HG02678 (cell line): ENCODE results near the gene KAT2B.
"Not testable (repeated sequence)": the region's sequence is repeated elsewhere in the genome, so short reads cannot be mapped to it uniquely, and the experiment has no call there.

Experiments used
- ATAC-seq: cut with Tn5 transposase; IDR thresholded peaks from one replicate; pipeline ENCODE4 v1.9.1; 2021; ENCODE audit warnings: mild to moderate bottlenecking, moderate library complexity; ENCODE audit not compliant: unreplicated experiment

Gene KAT2B

DNA sequence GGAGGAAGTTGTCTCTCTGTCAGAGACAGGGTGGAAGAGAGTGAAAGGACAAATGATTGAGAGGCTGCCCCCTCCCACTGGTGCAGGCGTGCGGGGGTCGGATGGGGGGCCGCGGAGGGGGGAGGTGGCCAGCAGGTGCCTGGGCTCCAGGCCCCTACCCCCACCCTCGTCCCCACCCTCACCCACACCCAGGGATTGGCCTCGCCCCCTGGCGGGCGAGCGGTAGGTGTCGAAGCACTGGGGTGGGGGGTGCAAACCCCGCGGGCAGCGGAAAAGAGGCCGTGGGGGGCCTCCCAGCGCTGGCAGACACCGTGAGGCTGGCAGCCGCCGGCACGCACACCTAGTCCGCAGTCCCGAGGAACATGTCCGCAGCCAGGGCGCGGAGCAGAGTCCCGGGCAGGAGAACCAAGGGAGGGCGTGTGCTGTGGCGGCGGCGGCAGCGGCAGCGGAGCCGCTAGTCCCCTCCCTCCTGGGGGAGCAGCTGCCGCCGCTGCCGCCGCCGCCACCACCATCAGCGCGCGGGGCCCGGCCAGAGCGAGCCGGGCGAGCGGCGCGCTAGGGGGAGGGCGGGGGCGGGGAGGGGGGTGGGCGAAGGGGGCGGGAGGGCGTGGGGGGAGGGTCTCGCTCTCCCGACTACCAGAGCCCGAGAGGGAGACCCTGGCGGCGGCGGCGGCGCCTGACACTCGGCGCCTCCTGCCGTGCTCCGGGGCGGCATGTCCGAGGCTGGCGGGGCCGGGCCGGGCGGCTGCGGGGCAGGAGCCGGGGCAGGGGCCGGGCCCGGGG lies at the start of gene KAT2B:
Gene KAT2B, plus strand, starts transcription at position 682 of the 783 bp plus-strand sequence. Its CDS starts 32 bp downstream, at position 714.
- peak; percentile 49 for ATAC-seq

- no peak for ATAC-seq
Observed at GRCh38 chr3:19994796-19995195, 45.5 kb upstream of the KAT2B start.

- ATAC-seq = no peak
Observed at GRCh38 chr3:19997502-19997901, 42.7 kb upstream of the KAT2B start.

DNA sequence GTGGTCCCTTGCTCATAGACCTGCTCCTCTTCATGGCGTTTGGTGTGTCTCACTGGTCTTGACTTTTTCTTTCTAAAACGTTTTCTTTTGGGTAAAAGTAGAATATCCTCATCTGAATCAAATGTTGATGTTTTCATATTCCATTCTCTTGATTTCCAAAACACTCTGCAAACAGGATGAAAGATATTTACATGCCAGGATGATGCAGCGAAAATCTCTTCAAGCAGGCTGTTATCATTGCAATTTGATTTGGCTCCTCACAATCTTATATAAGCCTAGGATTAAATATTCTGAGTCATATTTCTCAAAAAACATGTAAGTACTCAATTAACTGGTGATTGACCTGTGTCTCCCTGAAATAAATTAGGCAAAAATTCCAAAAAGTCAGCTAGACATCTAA lies 38.3 kb upstream of the KAT2B start:
- no peak for ATAC-seq

- no peak for ATAC-seq
Observed at GRCh38 chr3:20007960-20008359, 32.3 kb upstream of the KAT2B start.

DNA sequence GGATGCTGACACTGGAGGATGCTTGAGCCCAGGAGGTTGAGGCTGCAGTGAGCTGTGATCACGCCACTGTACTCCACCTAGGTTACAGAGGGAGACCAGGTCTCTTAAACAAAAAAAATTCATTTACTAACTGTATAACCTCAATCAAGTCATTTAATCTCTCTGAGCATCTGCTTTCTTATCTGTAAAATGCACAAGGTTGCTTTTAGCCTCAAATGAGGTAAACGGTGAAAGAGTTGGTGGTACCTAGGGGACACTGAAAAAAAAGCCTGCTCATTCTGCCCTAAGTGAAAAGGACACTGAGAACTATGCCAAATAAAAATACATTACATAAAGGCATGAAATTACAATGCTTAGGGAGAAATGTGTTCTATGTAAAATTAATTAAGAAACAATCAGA lies 31.6 kb upstream of the KAT2B start:
- no peak for ATAC-seq

DNA sequence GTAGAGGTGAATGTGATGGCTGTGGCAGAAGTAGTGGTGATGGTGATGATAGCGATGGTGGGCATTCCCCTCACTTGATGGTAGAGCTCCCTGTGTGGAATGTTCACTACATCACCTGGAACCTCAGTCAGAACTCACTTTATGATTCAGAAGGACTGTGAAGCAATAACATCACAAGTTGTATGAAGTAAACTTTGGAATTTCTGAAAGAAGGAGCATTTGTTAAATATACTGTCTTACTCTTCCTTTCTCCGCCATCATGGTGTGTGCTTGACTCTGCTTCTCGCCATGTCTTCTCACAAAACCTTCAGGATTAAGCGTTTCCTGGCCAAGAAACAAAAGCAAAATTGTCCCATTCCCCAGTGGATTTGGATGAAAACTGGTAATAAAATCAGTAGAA lies 28.1 kb upstream of the KAT2B start, which contains the start of gene PP2D1:
Gene PP2D1, minus strand, starts transcription at position 101 of the 400 bp plus-strand sequence. CDS start 192 bp downstream, outside the sequence.
- ATAC-seq = no peak

DNA sequence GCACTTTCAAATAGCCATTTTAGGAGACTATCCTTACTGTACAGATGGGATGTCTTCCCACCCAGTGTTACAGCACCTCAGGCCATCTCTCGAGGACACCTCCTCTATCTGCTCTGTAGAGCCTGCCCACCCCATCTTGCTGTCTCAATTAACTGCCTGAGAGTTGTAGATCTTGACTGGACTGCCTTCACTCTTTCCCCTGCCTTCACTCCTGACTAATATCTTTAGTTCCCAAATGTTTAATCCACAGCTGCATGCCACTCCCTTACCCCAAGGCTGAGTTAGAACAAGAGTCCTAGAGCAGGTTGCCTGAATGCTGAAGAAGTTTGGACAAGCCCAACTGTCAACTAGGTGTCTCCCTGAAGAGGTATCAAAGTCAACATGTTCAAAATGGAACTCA lies 26.9 kb upstream of the KAT2B start:
- no peak for ATAC-seq

- no peak for ATAC-seq
Observed at GRCh38 chr3:20015525-20015924, 24.7 kb upstream of the KAT2B start.

DNA sequence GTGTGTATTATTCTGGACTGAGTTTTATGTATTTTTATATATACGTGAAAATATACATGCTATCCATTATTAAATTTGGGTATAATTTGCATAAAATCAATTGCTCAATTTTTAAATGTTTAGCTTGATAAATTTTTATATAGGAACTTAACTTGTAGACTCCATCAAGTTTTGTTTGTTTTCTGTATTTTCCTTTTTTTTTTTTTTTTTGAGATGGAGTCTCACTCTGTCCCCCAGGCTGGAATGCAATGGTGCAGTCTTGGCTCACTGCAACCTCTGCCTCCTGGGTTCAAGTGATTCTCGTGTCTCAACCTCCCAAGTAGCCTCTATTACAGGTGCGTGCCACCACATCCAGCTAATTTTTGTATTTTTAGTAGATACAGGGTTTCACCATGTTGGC lies 24.2 kb upstream of the KAT2B start:
- not testable (repeated sequence) for ATAC-seq

DNA sequence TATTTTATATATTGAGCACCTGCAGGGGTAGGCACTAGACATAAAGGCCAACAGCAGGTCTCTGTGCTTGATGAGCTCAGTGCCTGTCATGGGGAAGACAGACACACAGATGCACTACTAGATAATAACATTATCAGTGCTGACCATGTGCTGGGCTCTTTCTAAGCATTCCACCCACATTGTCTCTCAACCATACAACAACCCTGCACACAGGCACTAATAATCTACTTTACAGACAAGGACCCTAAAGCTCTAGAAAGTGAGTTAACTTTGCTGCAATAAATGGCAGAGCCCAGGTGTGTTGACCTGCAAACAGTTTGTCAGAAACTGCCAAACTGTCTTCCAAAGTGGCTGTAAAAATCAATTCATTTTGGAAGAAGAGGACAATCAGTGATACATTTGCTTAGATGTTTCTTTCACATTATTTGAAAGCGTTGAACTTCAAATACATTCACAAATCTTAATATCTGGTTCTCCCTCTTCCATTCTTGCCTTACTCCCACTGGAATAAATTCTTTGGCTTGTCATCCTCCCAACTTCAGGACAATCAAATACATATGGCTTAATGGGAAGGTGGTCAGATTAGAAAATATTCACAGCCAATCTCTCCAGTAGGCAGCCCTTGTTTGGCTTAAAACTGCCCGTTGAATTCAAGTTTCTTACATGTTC lies 17.2 kb upstream of the KAT2B start:
- ATAC-seq = no peak

- ATAC-seq = no peak
Observed at GRCh38 chr3:20023623-20024405, 16.4 kb upstream of the KAT2B start.

DNA sequence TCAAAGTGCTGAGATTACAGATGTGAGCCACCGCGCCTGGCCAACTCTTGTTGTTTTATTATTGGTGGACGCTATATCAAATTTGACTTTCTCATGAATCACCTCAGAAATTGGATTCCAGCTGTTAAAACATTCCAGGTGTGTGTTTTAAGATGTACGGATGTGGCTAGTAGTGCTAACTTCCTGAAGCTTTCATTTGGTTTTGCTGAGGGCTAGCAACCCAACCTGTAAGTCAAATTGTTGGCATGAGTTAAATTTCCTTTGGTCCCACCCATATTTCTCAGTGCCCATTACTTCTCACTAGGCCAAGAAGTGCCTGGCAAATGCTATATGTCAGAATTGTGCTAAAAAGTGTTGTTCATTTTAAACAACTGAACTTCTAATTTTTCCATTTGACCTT lies 13.1 kb upstream of the KAT2B start:
- no peak for ATAC-seq

- no peak for ATAC-seq
Observed at GRCh38 chr3:20028905-20029331, 11.3 kb upstream of the KAT2B start.

DNA sequence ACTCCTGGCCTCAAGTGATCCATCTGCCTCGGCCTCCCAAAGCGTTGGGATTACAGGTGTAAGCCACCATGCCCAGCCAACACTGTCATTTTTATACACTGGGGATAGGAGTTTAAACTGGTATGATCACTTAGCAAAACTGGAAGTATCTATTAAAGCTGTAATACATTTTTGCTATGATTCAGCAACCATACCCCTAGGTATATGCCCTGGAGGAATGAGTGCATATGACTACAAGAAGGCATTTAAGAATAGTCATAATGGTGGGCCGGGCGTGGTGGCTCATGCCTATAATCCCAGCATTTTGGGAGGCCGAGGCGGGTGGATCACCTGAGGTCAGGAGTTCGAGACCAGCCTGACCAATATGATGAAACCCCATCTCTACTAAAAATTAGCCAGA lies 8.3 kb upstream of the KAT2B start:
- ATAC-seq = not testable (repeated sequence)

DNA sequence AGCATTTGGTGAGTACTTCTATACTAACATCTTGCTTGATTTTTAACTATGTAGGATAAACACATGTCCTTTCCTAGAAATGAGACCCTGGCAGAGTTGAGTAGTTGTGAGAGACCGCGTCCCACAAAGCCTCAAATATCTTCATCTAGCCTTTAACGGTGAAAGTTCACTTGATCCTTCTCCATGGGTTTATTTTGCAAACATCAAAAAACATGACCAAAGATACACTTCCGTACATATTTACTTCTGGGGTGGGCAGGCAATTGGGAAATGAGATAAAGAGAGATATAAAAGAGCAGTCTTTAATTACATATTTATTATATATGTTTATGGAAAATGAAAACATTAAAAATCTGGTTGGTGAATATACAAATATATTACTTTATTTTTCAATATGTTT lies 5.2 kb upstream of the KAT2B start:
- ATAC-seq = no peak

GRCh38 chr3:20037255-20037996 lies 2.8 kb upstream of the KAT2B start:
- ATAC-seq = no peak

DNA sequence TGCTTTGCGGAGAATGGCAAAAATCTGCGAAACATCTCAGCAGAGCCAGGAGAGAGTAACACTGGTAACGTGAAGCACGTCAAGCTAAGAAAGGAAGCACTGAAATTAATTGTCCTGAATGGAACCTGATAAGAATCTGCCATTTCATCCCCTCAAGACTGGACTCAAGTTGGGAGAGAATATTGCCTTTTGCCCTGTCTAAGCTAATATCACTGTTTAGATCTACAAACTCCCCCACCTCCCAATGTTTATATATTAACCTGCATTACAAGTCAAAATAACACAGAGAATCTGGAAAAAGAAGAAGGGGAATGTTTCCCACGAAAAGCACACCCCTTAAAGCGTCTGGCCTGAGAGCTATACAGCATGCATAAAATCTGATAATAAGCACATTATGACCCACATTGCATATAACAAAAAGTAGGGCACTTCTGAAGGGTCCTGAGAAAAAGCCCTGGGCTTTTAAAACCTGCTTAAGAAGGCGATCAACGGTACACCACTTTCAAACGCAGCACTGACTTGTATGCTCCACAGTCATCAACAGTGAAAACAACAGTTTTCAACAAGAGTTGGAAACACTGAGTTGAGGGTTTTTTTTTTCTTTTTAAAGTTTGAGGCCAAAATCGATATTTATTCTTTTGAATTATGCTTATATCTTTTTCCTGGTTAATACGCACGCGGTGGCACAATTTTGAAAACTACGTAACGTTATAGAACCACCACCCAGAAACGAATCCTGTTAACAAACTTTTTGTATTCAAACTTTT lies 1.4 kb upstream of the KAT2B start:
- no peak for ATAC-seq

DNA sequence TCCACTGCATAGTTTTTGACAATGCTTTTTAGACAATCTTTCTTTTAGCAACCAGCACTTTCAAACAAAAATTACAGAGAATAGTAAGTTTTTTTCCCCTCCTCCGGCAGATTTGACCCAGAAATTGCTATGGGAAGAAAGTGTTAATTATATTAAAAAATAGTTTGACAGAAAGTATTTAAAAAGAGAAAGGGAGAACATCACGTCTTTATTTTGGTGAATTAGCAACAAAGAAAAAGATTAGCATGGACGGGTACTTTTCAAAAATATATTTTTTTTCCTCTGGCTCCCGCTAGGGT lies 831 bp upstream of the KAT2B start:
- no peak for ATAC-seq

GRCh38 chr3:20040548-20041196 lies 426 bp downstream of the KAT2B start:
- peak; percentile 40 for ATAC-seq
